ENCODE data around the gene UBE3B. TPM values are rescaled to one million over a fixed set of nuclear protein-coding genes. Genes with fewer than 3 reads are reported as not detected.
"Not testable (repeated sequence)": the region's sequence is repeated elsewhere in the genome, so short reads cannot be mapped to it uniquely, and the experiment has no call there.

Gene UBE3B
- total and polyA plus RNA-seq, 2 donors (not counting 1 experiment from before 2014, with no cell fraction given) = 27.2 to 52.1 TPM

DNA sequence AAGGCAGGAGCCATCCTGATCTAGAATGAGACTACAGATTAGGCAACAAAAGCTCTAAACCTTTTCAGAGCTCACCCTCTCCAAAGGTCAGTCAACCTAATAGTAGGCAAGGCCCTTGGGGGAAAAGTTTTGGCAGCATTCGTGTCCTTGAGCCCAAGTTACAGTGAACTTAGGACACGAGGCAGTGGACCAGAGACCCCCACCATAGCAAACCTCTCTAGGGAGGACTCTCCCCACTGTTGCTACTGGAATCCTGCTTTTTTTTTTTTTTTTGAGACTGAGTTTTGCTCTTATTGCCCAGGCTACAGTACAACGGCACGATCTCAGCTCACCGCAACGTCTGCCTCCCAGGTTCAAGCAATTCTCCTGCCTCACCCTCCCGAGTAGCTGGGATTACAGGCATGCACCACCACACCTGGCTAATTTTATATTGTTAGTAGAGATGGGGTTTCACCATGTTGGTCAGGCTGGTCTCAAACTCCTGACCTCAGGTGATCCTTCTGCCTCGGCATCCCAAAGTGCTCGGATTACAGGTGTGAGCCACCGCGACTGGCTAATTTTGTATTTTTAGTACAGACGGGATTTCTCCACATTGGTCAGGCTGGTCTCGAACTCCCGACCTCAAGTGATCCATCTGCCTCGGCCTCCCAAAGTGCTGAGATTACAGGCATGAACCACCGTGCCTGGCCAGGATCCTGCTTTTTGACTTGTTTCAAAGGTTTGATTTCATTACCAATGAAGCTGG, 3.7 kb upstream of the UBE3B start:
- H3K9me3 Mint-ChIP-seq (ENCODE audit: insufficient read depth); H3K4me3 Mint-ChIP-seq; H3K4me2 ChIP-seq (replicated peaks; ENCODE audit: low read depth, low read length, poor library complexity, severe bottlenecking); H3K9me3 ChIP-seq (ENCODE audit: control extremely low read depth in 1 of 3, control insufficient read depth in 2 of 3, insufficient read depth in 1 of 3, low read length in 2 of 3); DNase-seq; H3K27ac Mint-ChIP-seq; POLR2A ChIA-PET; H2AFZ ChIP-seq (ENCODE audit: insufficient read depth, low read depth, low read length, poor library complexity, severe bottlenecking); H3K27me3 ChIP-seq (replicated peaks in 1 of 4; ENCODE audit: control extremely low read depth in 1 of 4, control insufficient read depth in 3 of 4, insufficient read depth in 4 of 4, low read length in 3 of 4); H3K27ac ChIP-seq (ENCODE audit: low read length in 2 of 2); H3K4me3 ChIP-seq (ENCODE audit: control extremely low read depth in 1 of 5, extremely low read depth in 1 of 5, insufficient read depth in 1 of 5, low read depth in 2 of 5, low read length in 4 of 5); ATAC-seq (ENCODE audit: low read depth); intact Hi-C loops (cut with micrococcal nuclease); H3K9ac ChIP-seq (ENCODE audit: low read length); H3K27me3 Mint-ChIP-seq: not testable (repeated sequence)
- Histone ChIP-seq H3K4me1 (ENCODE audit: control insufficient read depth in 2 of 2, insufficient read depth in 2 of 2, low read length in 2 of 2) (peaks cover 19 to 22% of the 10 kb centered on the region in 2 donors), H3K79me2 (ENCODE audit: control insufficient read depth, insufficient read depth, low read length) (peaks cover 98% of the 10 kb centered on the region), H4K20me1 (ENCODE audit: control insufficient read depth, insufficient read depth, low read length, poor library complexity, severe bottlenecking) (peaks cover 19% of the 10 kb centered on the region), H3K36me3 (replicated peaks in 1 of 2; ENCODE audit: control extremely low read depth in 1 of 2, control insufficient read depth in 1 of 2, extremely low read depth in 1 of 2, insufficient read depth in 2 of 2, low read length in 1 of 2) (peaks cover 0 to 11% of the 10 kb centered on the region in 2 experiments)
- whole genome bisulfite sequencing (ENCODE audit: insufficient coverage) = 99% methylated on average over 10 of the region's 16 CpGs
- peaks cover 38% of the 10 kb centered on the region for H3K4me1 Mint-ChIP-seq
- CTCF ChIA-PET = interaction anchor here (0.9 to 1.4 kb wide), 2 partner anchors 36 to 41 kb away, joined by 3 to 4 read pairs; no protein-coding TSS in a partner anchor

DNA sequence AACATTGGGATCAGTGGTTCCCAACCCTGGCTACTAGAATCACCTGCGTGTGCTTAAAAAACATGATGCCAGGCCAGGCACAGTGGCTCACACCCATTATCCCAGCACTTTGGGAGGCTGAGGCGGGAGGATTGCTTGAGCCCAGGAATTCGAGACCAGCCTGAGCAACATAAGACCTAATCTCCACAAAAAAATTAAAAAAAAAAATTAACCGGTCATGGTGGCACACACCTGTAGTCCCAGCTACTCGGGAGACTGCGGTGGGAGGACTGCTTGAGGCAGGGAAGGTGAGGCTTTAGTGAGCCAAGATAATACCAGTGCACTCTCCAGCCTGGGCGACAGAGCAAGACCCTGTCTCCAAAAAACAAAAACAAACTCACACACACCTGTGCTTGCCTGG, 2.3 kb upstream of the UBE3B start:
- Histone ChIP-seq H3K27ac (ENCODE audit: low read length in 2 of 2) (no peak overlapping the region), H4K20me1 (ENCODE audit: control insufficient read depth, insufficient read depth, low read length, poor library complexity, severe bottlenecking) (peaks cover 9% of the 10 kb centered on the region), H2AFZ (ENCODE audit: insufficient read depth, low read depth, low read length, poor library complexity, severe bottlenecking) (no peak overlapping the region), H3K4me1 (ENCODE audit: control insufficient read depth in 2 of 2, insufficient read depth in 2 of 2, low read length in 2 of 2) (peaks cover 22 to 23% of the 10 kb centered on the region in 2 donors), H3K4me3 (ENCODE audit: control extremely low read depth in 1 of 5, extremely low read depth in 1 of 5, insufficient read depth in 1 of 5, low read depth in 2 of 5, low read length in 4 of 5) (no peak overlapping the region), H3K9me3 (ENCODE audit: control extremely low read depth in 1 of 3, control insufficient read depth in 2 of 3, insufficient read depth in 1 of 3, low read length in 2 of 3) (no peaks in the 10 kb centered on the region), H3K36me3 (replicated peaks in 1 of 2; ENCODE audit: control extremely low read depth in 1 of 2, control insufficient read depth in 1 of 2, extremely low read depth in 1 of 2, insufficient read depth in 2 of 2, low read length in 1 of 2) (no peaks in the 10 kb centered on the region), H3K4me2 (replicated peaks; ENCODE audit: low read depth, low read length, poor library complexity, severe bottlenecking) (no peak overlapping the region), H3K9ac (ENCODE audit: low read length) (no peak overlapping the region), H3K27me3 (replicated peaks in 1 of 4; ENCODE audit: control extremely low read depth in 1 of 4, control insufficient read depth in 3 of 4, insufficient read depth in 4 of 4, low read length in 3 of 4) (no peaks in the 10 kb centered on the region), H3K79me2 (ENCODE audit: control insufficient read depth, insufficient read depth, low read length) (peaks cover 93% of the 10 kb centered on the region)
- DNase-seq (no peak), ATAC-seq (ENCODE audit: low read depth) (no peak)
- TF ChIP-seq, protein P1, sequence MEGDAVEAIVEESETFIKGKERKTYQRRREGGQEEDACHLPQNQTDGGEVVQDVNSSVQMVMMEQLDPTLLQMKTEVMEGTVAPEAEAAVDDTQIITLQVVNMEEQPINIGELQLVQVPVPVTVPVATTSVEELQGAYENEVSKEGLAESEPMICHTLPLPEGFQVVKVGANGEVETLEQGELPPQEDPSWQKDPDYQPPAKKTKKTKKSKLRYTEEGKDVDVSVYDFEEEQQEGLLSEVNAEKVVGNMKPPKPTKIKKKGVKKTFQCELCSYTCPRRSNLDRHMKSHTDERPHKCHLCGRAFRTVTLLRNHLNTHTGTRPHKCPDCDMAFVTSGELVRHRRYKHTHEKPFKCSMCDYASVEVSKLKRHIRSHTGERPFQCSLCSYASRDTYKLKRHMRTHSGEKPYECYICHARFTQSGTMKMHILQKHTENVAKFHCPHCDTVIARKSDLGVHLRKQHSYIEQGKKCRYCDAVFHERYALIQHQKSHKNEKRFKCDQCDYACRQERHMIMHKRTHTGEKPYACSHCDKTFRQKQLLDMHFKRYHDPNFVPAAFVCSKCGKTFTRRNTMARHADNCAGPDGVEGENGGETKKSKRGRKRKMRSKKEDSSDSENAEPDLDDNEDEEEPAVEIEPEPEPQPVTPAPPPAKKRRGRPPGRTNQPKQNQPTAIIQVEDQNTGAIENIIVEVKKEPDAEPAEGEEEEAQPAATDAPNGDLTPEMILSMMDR (IDR thresholded peaks at IDR 0.05) = no peak
- no peak for TF ChIP-seq EZH2 (IDR thresholded peaks at IDR 0.05; ENCODE audit: borderline replicate concordance, insufficient read depth, low read depth, low read length, poor library complexity, severe bottlenecking)
- WGBS (ENCODE audit: insufficient coverage) = 94% methylated on average over 5 of the region's 7 CpGs
- Mint-ChIP-seq H3K27me3 (no peaks in the 10 kb centered on the region), H3K9me3 (ENCODE audit: insufficient read depth) (no peaks in the 10 kb centered on the region), H3K4me3 (no peak overlapping the region), H3K4me1 (peaks cover 46% of the 10 kb centered on the region), H3K27ac (no peak overlapping the region)
- CTCF ChIA-PET = no interaction called here
- POLR2A ChIA-PET = no interaction called here
- intact Hi-C loops (cut with micrococcal nuclease) = no loop called here

Measured in B cell (primary cell).